Hepatocyte (in vitro differentiated cells): ENCODE results near the gene CATSPER1. TPM values are rescaled to one million over a fixed set of nuclear protein-coding genes. Genes with fewer than 3 reads are reported as not detected.

Experiments
- DNase-seq: peaks from one replicate; pipeline ENCODE4 v3.0.0-alpha.2; 2016; ENCODE audit warnings: low spot score
- H2AFZ ChIP-seq: fragments of 200-600 bp; sonication (generic); 2 replicates; pipeline ENCODE4 v1.6.0; 2016; ENCODE audit warnings: antibody characterized with exemption, mild to moderate bottlenecking
- H3K27ac ChIP-seq: fragments of 200-600 bp; sonication (generic); 2 replicates; pipeline ENCODE4 v1.5.1; 2016; ENCODE audit warnings: mild to moderate bottlenecking
- H3K27me3 ChIP-seq: fragments of 200-600 bp; sonication (generic); 2 replicates; pipeline ENCODE4 v1.6.1; 2016
- H3K36me3 ChIP-seq: fragments of 200-600 bp; sonication (generic); replicated peaks from 2 replicates; pipeline ENCODE4 v1.5.1; 2016; ENCODE audit warnings: low read depth; ENCODE audit not compliant: insufficient read depth
- H3K4me1 ChIP-seq: fragments of 200-600 bp; sonication (generic); 2 replicates; pipeline ENCODE4 v1.5.1; 2016; ENCODE audit warnings: mild to moderate bottlenecking, moderate library complexity; ENCODE audit not compliant: insufficient read depth
- H3K4me2 ChIP-seq: fragments of 200-600 bp; sonication (generic); 2 replicates; pipeline ENCODE4 v1.6.0; 2016
- H3K4me3 ChIP-seq: fragments of 200-600 bp; sonication (generic); 2 replicates; pipeline ENCODE4 v1.5.1; 2016; ENCODE audit warnings: mild to moderate bottlenecking
- H3K79me2 ChIP-seq: fragments of 200-600 bp; sonication (generic); 2 replicates; pipeline ENCODE4 v1.6.0; 2017; ENCODE audit warnings: mild to moderate bottlenecking
- H3K9me2 ChIP-seq: fragments of 200-600 bp; sonication (generic); replicated peaks from 2 replicates; pipeline ENCODE4 v1.6.0; 2017; ENCODE audit warnings: mild to moderate bottlenecking; ENCODE audit not compliant: insufficient read depth
- H3K9me3 ChIP-seq: fragments of 200-600 bp; sonication (generic); 2 replicates; pipeline ENCODE4 v1.5.1; 2016; ENCODE audit warnings: low read depth, mild to moderate bottlenecking
- H4K20me1 ChIP-seq: fragments of 200-600 bp; sonication (generic); 2 replicates; pipeline ENCODE4 v1.6.0; 2016; ENCODE audit warnings: mild to moderate bottlenecking; ENCODE audit not compliant: insufficient read depth, poor library complexity, severe bottlenecking
- CTCF ChIP-seq: fragments of 200-600 bp; sonication (generic); IDR thresholded peaks from 2 replicates; pipeline ENCODE4 v1.5.1; 2016; ENCODE audit warnings: antibody characterized with exemption, mild to moderate bottlenecking; ENCODE audit not compliant: poor library complexity
- EZH2 ChIP-seq: fragments of 200-600 bp; sonication (generic); IDR thresholded peaks from 2 replicates; pipeline ENCODE4 v1.6.1; 2016; ENCODE audit warnings: antibody characterized with exemption, mild to moderate bottlenecking, borderline replicate concordance
- EZH2phosphoT487 ChIP-seq: fragments of 200-600 bp; sonication (generic); IDR thresholded peaks from one replicate; pipeline ENCODE4 v1.6.1; 2018; ENCODE audit warnings: antibody characterized with exemption, mild to moderate bottlenecking, low read depth, moderate library complexity; ENCODE audit not compliant: unreplicated experiment, severe bottlenecking
- WGBS: methylation state at CpG from one replicate; pipeline ENCODE4 v1.1.6; 2016; ENCODE audit warnings: low lambda C conversion rate; ENCODE audit errors: missing lambda C conversion rate; 5-methylcytosine and 5-hydroxymethylcytosine counted together
- polyA plus RNA-seq: library from polyadenylated mRNA; unstranded; fragments of >200 nt; fragmentation: Nextera tagmentation; extraction: Ambion mirVana; gene quantifications from 2 replicates; pipeline ENCODE4 v1.2.1, GENCODE V29; 2016
- total RNA-seq: library from RNA; depleted of rRNA; stranded (reverse); fragments of >200 nt; gene quantifications from 2 replicates; pipeline ENCODE4 v1.2.3, GENCODE V29; 2014

Gene CATSPER1
- total and polyA plus RNA-seq, 2 experiments from 2014 or later, result not detected

- H2AFZ ChIP-seq, result no peak overlapping the region
- no peak overlapping the region for H3K27ac ChIP-seq
- no peak overlapping the region for H3K4me2 ChIP-seq
- H3K9me2 ChIP-seq, result no peaks in the 10 kb centered on the region
- H3K4me1 ChIP-seq, result no peaks in the 10 kb centered on the region
- H3K27me3 ChIP-seq, result no peaks in the 10 kb centered on the region
- 92% methylated on average over 14 of the region's 15 CpGs for WGBS
- TF ChIP-seq EZH2 (no peak), CTCF (no peak), EZH2phosphoT487 (no peak)
- no peak overlapping the region for H3K4me3 ChIP-seq
- no peaks in the 10 kb centered on the region for H3K36me3 ChIP-seq
- H3K79me2 ChIP-seq, result peaks cover 5% of the 10 kb centered on the region
- H4K20me1 ChIP-seq, result no peaks in the 10 kb centered on the region
- H3K9me3 ChIP-seq, result no peaks in the 10 kb centered on the region
- no peak for DNase-seq
Measured at GRCh38 chr11:65968600-65969482, 57.4 kb downstream of the CATSPER1 start.

- no peak overlapping the region for H3K4me3 ChIP-seq
- H4K20me1 ChIP-seq, result peaks cover 2% of the 10 kb centered on the region
- no peaks in the 10 kb centered on the region for H3K36me3 ChIP-seq
- no peak overlapping the region for H3K27ac ChIP-seq
- H3K79me2 ChIP-seq, result peaks cover 19% of the 10 kb centered on the region
- H2AFZ ChIP-seq, result no peak overlapping the region
- DNase-seq, result no peak
- H3K9me2 ChIP-seq, result no peaks in the 10 kb centered on the region
- no peaks in the 10 kb centered on the region for H3K27me3 ChIP-seq
- TF ChIP-seq CTCF (no peak), EZH2phosphoT487 (no peak), EZH2 (no peak)
- no peak overlapping the region for H3K4me2 ChIP-seq
- no peaks in the 10 kb centered on the region for H3K9me3 ChIP-seq
- WGBS, result 97% methylated on average over 23 of the region's 30 CpGs
- H3K4me1 ChIP-seq, result peaks cover 9% of the 10 kb centered on the region
Measured at GRCh38 chr11:65967329-65967934, 58.8 kb downstream of the CATSPER1 start.

Other genes starting within 250 kb of the CATSPER1 start
- 19.5 and 20.9 TPM in 2 replicates for gene AP5B1, start 245.5 kb downstream of the CATSPER1 start, total RNA-seq
- gene AP5B1, start 245.5 kb downstream of the CATSPER1 start, polyA plus RNA-seq, result 24.8 and 27.1 TPM in 2 replicates
- gene OVOL1, start 239.4 kb downstream of the CATSPER1 start, total RNA-seq, result 26.0 and 26.3 TPM in 2 replicates
- 20.6 and 20.8 TPM in 2 replicates for gene OVOL1, start 239.4 kb downstream of the CATSPER1 start, polyA plus RNA-seq
- gene SNX32, start 192.5 kb downstream of the CATSPER1 start, total RNA-seq, result 2.3 and 2.9 TPM in 2 replicates
- 5.1 and 6.0 TPM in 2 replicates for gene SNX32, start 192.5 kb downstream of the CATSPER1 start, polyA plus RNA-seq
- 720 and 758 TPM in 2 replicates for gene CFL1, start 168.3 kb downstream of the CATSPER1 start, total RNA-seq
- 1,698 and 1,708 TPM in 2 replicates for gene CFL1, start 168.3 kb downstream of the CATSPER1 start, polyA plus RNA-seq
- 22.3 and 23.8 TPM in 2 replicates for gene MUS81, start 166.0 kb downstream of the CATSPER1 start, total RNA-seq
- 47.0 and 51.7 TPM in 2 replicates for gene MUS81, start 166.0 kb downstream of the CATSPER1 start, polyA plus RNA-seq
- gene EFEMP2, start 153.7 kb downstream of the CATSPER1 start, total RNA-seq, result 65.2 and 69.7 TPM in 2 replicates
- gene EFEMP2, start 153.7 kb downstream of the CATSPER1 start, polyA plus RNA-seq, result 197 and 230 TPM in 2 replicates
- not detected in 2 replicates for gene CTSW, start 146.6 kb downstream of the CATSPER1 start, total RNA-seq
- 0.15 and 0.56 TPM in 2 replicates for gene CTSW, start 146.6 kb downstream of the CATSPER1 start, polyA plus RNA-seq
- gene FIBP, start 138.0 kb downstream of the CATSPER1 start, total RNA-seq, result 72.6 and 74.9 TPM in 2 replicates
- 93.6 and 101 TPM in 2 replicates for gene FIBP, start 138.0 kb downstream of the CATSPER1 start, polyA plus RNA-seq
- 15.1 and 21.5 TPM in 2 replicates for gene CCDC85B, start 135.8 kb downstream of the CATSPER1 start, total RNA-seq
- gene CCDC85B, start 135.8 kb downstream of the CATSPER1 start, polyA plus RNA-seq, result 38.2 and 41.6 TPM in 2 replicates
- gene FOSL1, start 126.1 kb downstream of the CATSPER1 start, total RNA-seq, result 4.5 and 4.7 TPM in 2 replicates
- gene FOSL1, start 126.1 kb downstream of the CATSPER1 start, polyA plus RNA-seq, result 16.5 and 20.1 TPM in 2 replicates
- gene C11orf68, start 107.4 kb downstream of the CATSPER1 start, total RNA-seq, result 20.8 and 26.3 TPM in 2 replicates
- gene C11orf68, start 107.4 kb downstream of the CATSPER1 start, polyA plus RNA-seq, result 53.2 and 59.3 TPM in 2 replicates
- 59.1 and 65.3 TPM in 2 replicates for gene DRAP1, start 107.1 kb downstream of the CATSPER1 start, total RNA-seq
- 158 and 173 TPM in 2 replicates for gene DRAP1, start 107.1 kb downstream of the CATSPER1 start, polyA plus RNA-seq
- gene TSGA10IP, start 81.0 kb downstream of the CATSPER1 start, total RNA-seq, result not detected in 2 replicates
- gene TSGA10IP, start 81.0 kb downstream of the CATSPER1 start, polyA plus RNA-seq, result not detected in 2 replicates
- 10.9 and 32.5 TPM in 2 replicates for gene SART1, start 64.7 kb downstream of the CATSPER1 start, total RNA-seq
- 34.1 and 37.5 TPM in 2 replicates for gene SART1, start 64.7 kb downstream of the CATSPER1 start, polyA plus RNA-seq
- 25.6 and 27.0 TPM in 2 replicates for gene EIF1AD, start 24.3 kb downstream of the CATSPER1 start, total RNA-seq
- 19.4 and 24.8 TPM in 2 replicates for gene EIF1AD, start 24.3 kb downstream of the CATSPER1 start, polyA plus RNA-seq
- 22.8 and 37.8 TPM in 2 replicates for gene BANF1, start 24.0 kb downstream of the CATSPER1 start, total RNA-seq
- 197 and 215 TPM in 2 replicates for gene BANF1, start 24.0 kb downstream of the CATSPER1 start, polyA plus RNA-seq
- 3.0 and 4.4 TPM in 2 replicates for gene CST6, start 14.5 kb downstream of the CATSPER1 start, total RNA-seq
- gene CST6, start 14.5 kb downstream of the CATSPER1 start, polyA plus RNA-seq, result 9.4 and 17.6 TPM in 2 replicates
- 0.68 and 0.80 TPM in 2 replicates for gene GAL3ST3, start 22.7 kb upstream of the CATSPER1 start, total RNA-seq
- gene GAL3ST3, start 22.7 kb upstream of the CATSPER1 start, polyA plus RNA-seq, result 1.1 and 2.6 TPM in 2 replicates
- 109 and 120 TPM in 2 replicates for gene SF3B2, start 25.9 kb upstream of the CATSPER1 start, total RNA-seq
- 155 and 170 TPM in 2 replicates for gene SF3B2, start 25.9 kb upstream of the CATSPER1 start, polyA plus RNA-seq
- 23.5 and 28.2 TPM in 2 replicates for gene PACS1, start 43.8 kb upstream of the CATSPER1 start, total RNA-seq
- gene PACS1, start 43.8 kb upstream of the CATSPER1 start, polyA plus RNA-seq, result 70.1 and 71.5 TPM in 2 replicates
- 13.4 and 19.2 TPM in 2 replicates for gene KLC2, start 231.2 kb upstream of the CATSPER1 start, total RNA-seq
- gene KLC2, start 231.2 kb upstream of the CATSPER1 start, polyA plus RNA-seq, result 28.8 and 35.3 TPM in 2 replicates
- gene RAB1B, start 242.2 kb upstream of the CATSPER1 start, total RNA-seq, result 87.9 and 88.4 TPM in 2 replicates
- 17.5 and 19.9 TPM in 2 replicates for gene RAB1B, start 242.2 kb upstream of the CATSPER1 start, polyA plus RNA-seq